KMS-11 (cell line): ENCODE data around the gene PCSK1.

Source experiments
- H2AFZ ChIP-seq: fragments of 200-600 bp; sonication (generic); 2 replicates; pipeline ENCODE4 v1.6.1; 2016; ENCODE audit warnings: antibody characterized with exemption, mixed run types, low read depth
- H3K27ac ChIP-seq: fragments of 200-600 bp; sonication (generic); 2 replicates; pipeline ENCODE4 v1.6.1; 2016; ENCODE audit warnings: mild to moderate bottlenecking, mixed run types
- H3K27me3 ChIP-seq: fragments of 200-600 bp; sonication (generic); 2 replicates; pipeline ENCODE4 v1.6.1; 2017; ENCODE audit warnings: mild to moderate bottlenecking, low read depth, mixed run types, moderate library complexity; ENCODE audit not compliant: insufficient read depth
- H3K36me3 ChIP-seq: fragments of 200-600 bp; sonication (generic); 2 replicates; pipeline ENCODE4 v1.6.1; 2017; ENCODE audit warnings: mild to moderate bottlenecking, mixed run types; ENCODE audit not compliant: insufficient read depth
- H3K4me1 ChIP-seq: fragments of 200-600 bp; sonication (generic); 2 replicates; pipeline ENCODE4 v1.6.1; 2016; ENCODE audit warnings: mild to moderate bottlenecking, low read depth, mixed run types; ENCODE audit not compliant: poor library complexity, severe bottlenecking
- H3K4me2 ChIP-seq: fragments of 200-600 bp; sonication (generic); 2 replicates; pipeline ENCODE4 v1.7.0; 2016; ENCODE audit warnings: mild to moderate bottlenecking, mixed run types
- H3K4me3 ChIP-seq: fragments of 200-600 bp; sonication (generic); IDR thresholded peaks from 2 replicates; pipeline ENCODE4 v1.6.1; 2017; ENCODE audit warnings: low read depth, low read length, mixed read lengths; ENCODE audit not compliant: insufficient read depth
- H3K79me2 ChIP-seq: fragments of 200-600 bp; sonication (generic); 2 replicates; pipeline ENCODE4 v1.6.1; 2016; ENCODE audit warnings: low read depth, mixed run types; ENCODE audit not compliant: insufficient read depth
- H3K9ac ChIP-seq: fragments of 200-600 bp; sonication (generic); 2 replicates; pipeline ENCODE4 v1.6.1; 2016; ENCODE audit warnings: mild to moderate bottlenecking, mixed run types
- H4K20me1 ChIP-seq: fragments of 200-600 bp; sonication (generic); 2 replicates; pipeline ENCODE4 v1.6.1; 2016; ENCODE audit warnings: mild to moderate bottlenecking, mixed run types; ENCODE audit not compliant: insufficient read depth
- CTCF ChIP-seq: fragments of 200-600 bp; sonication (generic); conservative IDR thresholded peaks from 2 replicates; pipeline ENCODE4 v1.6.1; 2017; ENCODE audit warnings: low read depth, mild to moderate bottlenecking, antibody characterized with exemption, low read length, moderate library complexity, mixed read lengths

The PCSK1 gene

GRCh38 chr5:96453394-96453793 lies 20.3 kb upstream of the PCSK1 start:
- peaks cover 5% of the 10 kb centered on the region for H3K4me1 ChIP-seq
- H3K4me2 ChIP-seq, result no peak overlapping the region
- H3K27me3 ChIP-seq, result no peaks in the 10 kb centered on the region
- no peaks in the 10 kb centered on the region for H3K36me3 ChIP-seq
- H2AFZ ChIP-seq, result no peak overlapping the region
- H3K9ac ChIP-seq, result no peak overlapping the region
- no peak for TF ChIP-seq CTCF
- no peaks in the 10 kb centered on the region for H3K79me2 ChIP-seq
- no peak overlapping the region for H3K4me3 ChIP-seq
- H3K27ac ChIP-seq, result no peak overlapping the region
- H4K20me1 ChIP-seq, result no peaks in the 10 kb centered on the region

- Histone ChIP-seq H3K79me2 (no peaks in the 10 kb centered on the region), H3K9ac (no peak overlapping the region), H3K27ac (no peak overlapping the region), H3K4me2 (no peak overlapping the region), H3K36me3 (no peaks in the 10 kb centered on the region), H3K4me3 (no peak overlapping the region), H3K27me3 (no peaks in the 10 kb centered on the region), H3K4me1 (no peaks in the 10 kb centered on the region), H2AFZ (no peak overlapping the region), H4K20me1 (no peaks in the 10 kb centered on the region)
- no peak for TF ChIP-seq CTCF
Observed at GRCh38 chr5:96447949-96448348, 14.9 kb upstream of the PCSK1 start.

- no peaks in the 10 kb centered on the region for H3K27me3 ChIP-seq
- peak overlapping the region; percentile 16; the same call in 1 of the 2 replicates for H2AFZ ChIP-seq
- peak overlapping the region; percentile 39; the same call in 1 of the 2 replicates for H3K9ac ChIP-seq
- H3K79me2 ChIP-seq, result no peaks in the 10 kb centered on the region
- H3K4me1 ChIP-seq, result peaks cover 18% of the 10 kb centered on the region
- no peaks in the 10 kb centered on the region for H4K20me1 ChIP-seq
- H3K4me2 ChIP-seq, result peak overlapping the region; percentile 52; the same call in 1 of the 2 replicates
- no peak overlapping the region for H3K4me3 ChIP-seq
- H3K36me3 ChIP-seq, result no peaks in the 10 kb centered on the region
- no peak for TF ChIP-seq CTCF
- peak overlapping the region; percentile 71; the same call in 1 of the 2 replicates for H3K27ac ChIP-seq
Observed at GRCh38 chr5:96440185-96440538, 7.1 kb upstream of the PCSK1 start.

GRCh38 chr5:96439477-96440184 lies 6.6 kb upstream of the PCSK1 start:
- Histone ChIP-seq H3K27ac (peak overlapping the region; percentile 71), H3K9ac (peak overlapping the region; percentile 39; the same call in 1 of the 2 replicates)
- peak; percentile 59 for TF ChIP-seq CTCF

More at GRCh38 chr5:96439477-96440184, 6.6 kb upstream of the PCSK1 start:
- peak overlapping the region; percentile 55 for H2AFZ ChIP-seq
- H4K20me1 ChIP-seq, result no peaks in the 10 kb centered on the region
- no peak overlapping the region for H3K4me3 ChIP-seq
- peaks cover 18% of the 10 kb centered on the region for H3K4me1 ChIP-seq
- peak overlapping the region; percentile 52 for H3K4me2 ChIP-seq
- no peaks in the 10 kb centered on the region for H3K36me3 ChIP-seq
- no peaks in the 10 kb centered on the region for H3K79me2 ChIP-seq
- H3K27me3 ChIP-seq, result no peaks in the 10 kb centered on the region
